NT2/D1 (cell line): ENCODE measurements around the gene TMEM208.

Experiments used
- DNase-seq: peaks from one replicate; pipeline ENCODE4 v3.0.0-alpha.2; 2011; ENCODE audit warnings: low read depth, low spot score
- H3K27me3 ChIP-seq: 2 replicates; pipeline ENCODE4 v1.6.0; 2011; ENCODE audit warnings: mild to moderate bottlenecking; ENCODE audit not compliant: insufficient read length, insufficient read depth
- H3K36me3 ChIP-seq: 2 replicates; pipeline ENCODE4 v1.6.1; 2011; ENCODE audit warnings: mild to moderate bottlenecking, low read length, mixed read lengths; ENCODE audit not compliant: insufficient read depth, insufficient read length
- H3K4me1 ChIP-seq: 2 replicates; pipeline ENCODE4 v1.5.1; 2011; ENCODE audit not compliant: insufficient read depth, insufficient read length
- H3K4me3 ChIP-seq: 2 replicates; pipeline ENCODE4 v1.5.1; 2011; ENCODE audit warnings: low read depth; ENCODE audit not compliant: insufficient read length
- H3K9ac ChIP-seq: 2 replicates; pipeline ENCODE4 v1.6.0; 2011; ENCODE audit warnings: low read depth; ENCODE audit not compliant: insufficient read length
- H3K9me3 ChIP-seq: 2 replicates; pipeline ENCODE4 v1.5.1; 2011; ENCODE audit warnings: mild to moderate bottlenecking, low read length; ENCODE audit not compliant: insufficient read depth
- SUZ12 ChIP-seq: IDR thresholded peaks from 2 replicates; pipeline ENCODE4 v1.6.1; 2011; ENCODE audit not compliant: insufficient read length, insufficient read depth; ENCODE audit errors: extremely low read depth
- YY1 ChIP-seq: IDR thresholded peaks from 2 replicates; pipeline ENCODE4 v1.6.1; 2011; ENCODE audit not compliant: insufficient read length, insufficient read depth
- ZNF274 ChIP-seq: IDR thresholded peaks from 2 replicates; pipeline ENCODE4 v1.6.1; 2011; ENCODE audit warnings: mild to moderate bottlenecking, low read depth, low read length

Gene TMEM208

GRCh38 chr16:67277294-67277998, 50.5 kb downstream of the TMEM208 start:
- Histone ChIP-seq H3K9ac (peak overlapping the region; percentile 28), H3K9me3 (no peaks in the 10 kb centered on the region), H3K36me3 (peaks cover 29% of the 10 kb centered on the region), H3K4me1 (peaks cover 16% of the 10 kb centered on the region), H3K4me3 (no peak overlapping the region), H3K27me3 (peaks cover 8% of the 10 kb centered on the region)
- TF ChIP-seq ZNF274: no peak
- TF ChIP-seq SUZ12: no peak
- no peak for TF ChIP-seq YY1
- DNase-seq: no peak

GRCh38 chr16:67277999-67278772, 51.3 kb downstream of the TMEM208 start:
- no peak for TF ChIP-seq SUZ12
- peak overlapping the region; percentile 95 for H3K9ac ChIP-seq
- peak overlapping the region; percentile 85 for H3K4me3 ChIP-seq
- H3K36me3 ChIP-seq: peaks cover 30% of the 10 kb centered on the region
- DNase-seq: no peak
- no peaks in the 10 kb centered on the region for H3K9me3 ChIP-seq
- peaks cover 19% of the 10 kb centered on the region for H3K4me1 ChIP-seq
- peaks cover 8% of the 10 kb centered on the region for H3K27me3 ChIP-seq
